Vein endothelial cell (primary cell): Measurements from ENCODE around the gene TKTL2. TPM values are rescaled to one million over a fixed set of nuclear protein-coding genes. Genes with fewer than 3 reads are reported as not detected.

Experiments
- total RNA-seq: library from RNA; depleted of rRNA; stranded (reverse); fragments of >200 nt; gene quantifications from 2 replicates; pipeline ENCODE4 v1.2.3, GENCODE V29; 2012

Gene TKTL2
- total RNA-seq, result not detected in 2 replicates

GRCh38 chr4:163473576-163473975, at the start of gene TKTL2:
Gene TKTL2 (minus strand): TSS chr4:163473754. CDS start chr4:163473734, 20 bp downstream.

GRCh38 chr4:163494360-163495241, 21.0 kb upstream of the TKTL2 start, which contains the start of gene TMA16:
Gene TMA16 (plus strand): TSS chr4:163494690. CDS start chr4:163494802, 112 bp downstream.

Other genes with a start within 250 kb of the TKTL2 start
- not detected in 2 replicates for gene NPY1R, start 141.2 kb downstream of the TKTL2 start, total RNA-seq
- not detected in 2 replicates for gene NPY5R, start 129.9 kb downstream of the TKTL2 start, total RNA-seq
- 36.5 and 36.9 TPM in 2 replicates for gene TMA16, start 20.9 kb upstream of the TKTL2 start, total RNA-seq